Activated naive CD8-positive, alpha-beta T cell (primary cell): ENCODE results near the gene RPS29.
A peak's percentile ranks its signal among the peaks of the same experiment; 100 is the strongest.
"Not testable (repeated sequence)": the region's sequence is repeated elsewhere in the genome, so short reads cannot be mapped to it uniquely, and the experiment has no call there.

Experiments used
- H3K27ac Mint-ChIP-seq: one replicate; pipeline ENCODE4 v1.8.0; 2021; ENCODE audit warnings: mixed read lengths
- H3K27me3 Mint-ChIP-seq: one replicate; pipeline ENCODE4 v1.8.0; 2021; ENCODE audit warnings: mixed read lengths
- H3K36me3 Mint-ChIP-seq: one replicate; pipeline ENCODE4 v1.8.0; 2021; ENCODE audit warnings: mixed read lengths
- H3K4me1 Mint-ChIP-seq: one replicate; pipeline ENCODE4 v1.8.0; 2021; ENCODE audit warnings: low read depth, mixed read lengths
- H3K4me3 Mint-ChIP-seq: one replicate; pipeline ENCODE4 v1.8.0; 2021; ENCODE audit warnings: mild to moderate bottlenecking, mixed read lengths
- H3K9me3 Mint-ChIP-seq: one replicate; pipeline ENCODE4 v1.8.0; 2021; ENCODE audit warnings: low read depth, mixed read lengths

RPS29 gene

DNA sequence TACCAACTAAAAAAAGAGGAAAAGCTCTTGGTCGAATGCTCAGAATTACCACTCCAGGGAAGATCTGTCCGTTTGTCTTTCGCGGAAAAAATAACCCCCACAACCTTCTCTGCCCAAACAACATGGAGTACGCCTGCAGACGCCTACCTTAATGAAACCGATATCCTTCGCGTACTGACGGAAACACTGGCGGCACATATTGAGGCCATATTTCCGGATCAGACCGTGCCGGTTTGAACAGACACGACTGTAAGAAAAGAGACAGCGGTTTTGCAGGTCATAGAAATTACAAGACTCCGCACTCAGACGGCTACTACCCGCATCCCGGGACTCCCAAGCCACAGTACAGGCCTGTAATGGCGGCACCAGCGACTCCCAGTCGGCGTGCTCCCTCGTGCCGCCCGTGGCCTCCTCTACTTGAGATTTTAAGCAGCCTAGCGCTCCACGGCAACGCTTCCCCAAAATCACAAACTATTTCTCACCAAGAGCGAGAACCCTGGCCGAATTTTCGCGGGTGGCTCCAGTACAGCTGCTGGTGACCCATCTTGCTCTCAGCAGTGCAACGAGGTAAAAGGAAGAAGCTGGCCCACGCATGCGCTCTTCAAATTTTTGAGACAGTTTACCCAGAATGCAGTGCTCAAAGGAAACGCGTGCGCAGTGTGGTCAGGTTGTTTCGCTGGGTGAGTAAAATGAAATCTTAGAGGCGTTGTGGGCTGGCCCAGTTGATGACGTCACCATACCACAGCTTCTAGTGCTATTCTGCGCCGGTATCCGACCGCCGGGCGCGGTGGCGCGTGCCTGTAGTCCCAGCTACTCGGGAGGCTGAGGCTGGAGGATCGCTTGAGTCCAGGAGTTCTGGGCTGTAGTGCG, at the start of gene RPS29:
Gene RPS29, minus strand, starts transcription at position 578 of the 870 bp plus-strand sequence. Its CDS starts 34 bp downstream, at position 544.
- Mint-ChIP-seq H3K36me3 (peaks cover 30% of the 10 kb centered on the region), H3K4me1 (peaks cover 36% of the 10 kb centered on the region), H3K4me3 (peak within 1 kb of the TSS; percentile 96), H3K27ac (peak within 1 kb of the TSS; percentile 97), H3K9me3 (no peaks in the 10 kb centered on the region), H3K27me3 (no peaks in the 10 kb centered on the region)

GRCh38 chr14:49634547-49635334, 48.6 kb upstream of the RPS29 start, which contains the start of gene DNAAF2:
Gene DNAAF2, minus strand, starts transcription at chr14:49635244. Its CDS starts 95 bp downstream, at chr14:49635149.
- Mint-ChIP-seq H3K9me3 (no peaks in the 10 kb centered on the region), H3K27ac (peak within 1 kb of the TSS; percentile 97), H3K36me3 (peaks cover 9% of the 10 kb centered on the region), H3K27me3 (no peaks in the 10 kb centered on the region), H3K4me1 (peaks cover 50% of the 10 kb centered on the region), H3K4me3 (peak within 1 kb of the TSS; percentile 98)

GRCh38 chr14:49633640-49634546, 47.7 kb upstream of the RPS29 start:
- H3K36me3 Mint-ChIP-seq, result peaks cover 9% of the 10 kb centered on the region
- H3K4me3 Mint-ChIP-seq, result peak overlapping the region; percentile 98
- H3K27me3 Mint-ChIP-seq, result no peaks in the 10 kb centered on the region
- peak overlapping the region; percentile 95 for H3K27ac Mint-ChIP-seq
- no peaks in the 10 kb centered on the region for H3K9me3 Mint-ChIP-seq
- peaks cover 49% of the 10 kb centered on the region for H3K4me1 Mint-ChIP-seq

DNA sequence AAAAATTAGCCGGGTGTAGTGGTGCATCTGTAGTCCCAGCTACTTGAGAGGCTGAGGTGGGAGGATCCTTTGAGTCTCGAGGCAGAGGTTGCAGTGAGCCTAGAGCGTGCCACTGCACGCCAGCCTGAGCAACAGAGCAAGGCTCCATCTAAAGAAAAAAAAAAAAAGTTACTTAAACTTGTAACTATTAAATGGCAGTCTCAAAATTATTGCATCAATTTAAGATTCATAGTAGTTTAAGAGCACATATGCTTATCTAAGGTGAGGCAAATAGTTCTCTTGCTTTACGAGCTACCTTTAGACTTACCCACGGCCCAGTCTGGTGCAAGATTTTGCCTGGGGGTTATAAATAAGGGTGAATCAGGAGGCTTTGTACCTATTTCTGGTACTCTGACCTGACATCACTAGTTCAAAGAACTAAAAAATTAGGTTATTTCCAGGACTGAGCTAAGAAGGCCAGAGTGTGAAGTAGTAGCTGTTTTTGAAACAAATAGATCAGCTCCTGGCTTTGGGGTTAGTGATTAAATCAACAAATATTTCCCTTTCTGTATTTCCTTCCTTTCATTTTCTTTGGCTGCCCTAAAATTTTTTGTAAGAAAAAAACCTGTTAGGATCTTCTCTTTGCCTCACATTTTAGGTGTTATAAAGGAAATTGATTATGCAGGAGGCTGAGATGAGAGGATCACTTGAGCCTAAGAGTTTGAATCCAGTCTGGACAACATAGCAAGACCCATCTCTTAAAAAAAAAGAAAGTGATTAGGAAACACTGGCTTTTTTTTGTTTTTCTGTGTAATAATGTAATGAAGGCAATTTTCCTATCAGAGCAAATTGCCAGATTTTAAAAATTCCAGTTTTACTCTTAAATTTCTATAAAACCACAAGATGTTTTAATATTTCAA, 38.0 kb upstream of the RPS29 start:
- H3K4me1 Mint-ChIP-seq, result peaks cover 59% of the 10 kb centered on the region
- no peaks in the 10 kb centered on the region for H3K27me3 Mint-ChIP-seq
- peaks cover 3% of the 10 kb centered on the region for H3K36me3 Mint-ChIP-seq
- H3K27ac Mint-ChIP-seq, result peak overlapping the region; percentile 75
- H3K9me3 Mint-ChIP-seq, result no peaks in the 10 kb centered on the region
- H3K4me3 Mint-ChIP-seq, result peak overlapping the region; percentile 97

DNA sequence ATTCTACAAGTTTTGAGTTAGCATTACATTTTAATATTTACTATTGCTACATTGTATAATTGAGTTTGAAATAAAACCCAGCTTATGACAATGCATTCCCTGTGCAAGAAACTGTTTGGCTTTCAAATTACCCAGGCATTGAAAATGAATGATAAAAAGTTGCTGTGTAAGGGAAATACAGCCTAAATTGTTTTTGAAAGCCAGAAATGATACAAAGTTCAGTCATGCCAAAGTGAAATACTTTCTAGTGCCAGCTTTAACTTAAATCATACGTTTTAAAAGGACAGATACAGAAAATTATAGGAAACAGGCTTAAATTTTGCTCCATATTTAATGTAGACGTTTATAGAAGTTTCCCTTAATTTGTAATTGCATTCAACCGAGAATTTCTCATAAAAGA, 37.2 kb upstream of the RPS29 start:
- Mint-ChIP-seq H3K4me3 (peak overlapping the region; percentile 97), H3K4me1 (peaks cover 60% of the 10 kb centered on the region), H3K36me3 (peaks cover 9% of the 10 kb centered on the region), H3K27ac (peak overlapping the region; percentile 75), H3K27me3 (no peaks in the 10 kb centered on the region), H3K9me3 (no peaks in the 10 kb centered on the region)

- H3K4me3 Mint-ChIP-seq, result peak overlapping the region; percentile 97
- H3K27ac Mint-ChIP-seq, result peak overlapping the region; percentile 84
- H3K27me3 Mint-ChIP-seq, result no peaks in the 10 kb centered on the region
- H3K36me3 Mint-ChIP-seq, result peaks cover 16% of the 10 kb centered on the region
- no peaks in the 10 kb centered on the region for H3K9me3 Mint-ChIP-seq
- H3K4me1 Mint-ChIP-seq, result peaks cover 65% of the 10 kb centered on the region
Measured at GRCh38 chr14:49622022-49622607, 35.9 kb upstream of the RPS29 start.

GRCh38 chr14:49621114-49621881, 35.1 kb upstream of the RPS29 start:
- Mint-ChIP-seq H3K36me3 (peaks cover 14% of the 10 kb centered on the region), H3K4me1 (peaks cover 66% of the 10 kb centered on the region), H3K4me3 (peak overlapping the region; percentile 97), H3K9me3 (no peaks in the 10 kb centered on the region), H3K27me3 (no peaks in the 10 kb centered on the region), H3K27ac (peak overlapping the region; percentile 84)

GRCh38 chr14:49620182-49621113, 34.3 kb upstream of the RPS29 start, which contains the start of the genes MGAT2 and RPL36AL:
Gene MGAT2, plus strand, starts transcription at chr14:49620799. Its CDS starts 470 bp downstream, at chr14:49621269.
Gene RPL36AL, minus strand, starts transcription at chr14:49620626. Its CDS starts 1,522 bp downstream, at chr14:49619104.
- H3K27me3 Mint-ChIP-seq, result no peaks in the 10 kb centered on the region
- no peaks in the 10 kb centered on the region for H3K9me3 Mint-ChIP-seq
- peak within 1 kb of the TSS; percentile 98 for H3K27ac Mint-ChIP-seq
- peaks cover 14% of the 10 kb centered on the region for H3K36me3 Mint-ChIP-seq
- peak within 1 kb of the TSS; percentile 97 for H3K4me3 Mint-ChIP-seq
- peaks cover 62% of the 10 kb centered on the region for H3K4me1 Mint-ChIP-seq

GRCh38 chr14:49619730-49620129, 33.5 kb upstream of the RPS29 start:
- Mint-ChIP-seq H3K27ac (peak overlapping the region; percentile 98), H3K4me1 (peaks cover 58% of the 10 kb centered on the region), H3K4me3 (peak overlapping the region; percentile 97), H3K9me3 (no peaks in the 10 kb centered on the region), H3K36me3 (peaks cover 14% of the 10 kb centered on the region), H3K27me3 (no peaks in the 10 kb centered on the region)

DNA sequence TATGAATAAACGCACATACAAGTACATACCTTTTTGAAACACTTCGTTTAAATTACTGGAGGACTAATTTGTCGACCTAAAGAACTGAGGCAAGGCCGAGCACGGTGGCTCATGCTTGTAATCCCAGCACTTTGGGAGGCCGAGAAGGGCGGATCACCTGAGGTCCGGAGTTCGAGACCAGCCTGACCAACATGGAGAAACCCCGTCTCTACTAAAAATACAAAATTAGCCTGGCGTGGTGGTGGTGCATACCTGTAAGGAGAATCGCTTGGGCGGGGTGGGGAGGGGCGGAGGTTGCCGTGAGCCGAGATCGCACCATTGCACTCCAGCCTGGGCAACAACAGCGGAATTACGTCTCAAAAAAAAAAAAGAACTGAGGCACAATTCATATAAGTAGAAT, 33.1 kb upstream of the RPS29 start:
- Mint-ChIP-seq H3K27ac (peak overlapping the region; percentile 98), H3K36me3 (peaks cover 15% of the 10 kb centered on the region), H3K4me1 (peaks cover 56% of the 10 kb centered on the region), H3K4me3 (peak overlapping the region; percentile 97)
- not testable (repeated sequence) for H3K9me3 Mint-ChIP-seq, H3K27me3 Mint-ChIP-seq

DNA sequence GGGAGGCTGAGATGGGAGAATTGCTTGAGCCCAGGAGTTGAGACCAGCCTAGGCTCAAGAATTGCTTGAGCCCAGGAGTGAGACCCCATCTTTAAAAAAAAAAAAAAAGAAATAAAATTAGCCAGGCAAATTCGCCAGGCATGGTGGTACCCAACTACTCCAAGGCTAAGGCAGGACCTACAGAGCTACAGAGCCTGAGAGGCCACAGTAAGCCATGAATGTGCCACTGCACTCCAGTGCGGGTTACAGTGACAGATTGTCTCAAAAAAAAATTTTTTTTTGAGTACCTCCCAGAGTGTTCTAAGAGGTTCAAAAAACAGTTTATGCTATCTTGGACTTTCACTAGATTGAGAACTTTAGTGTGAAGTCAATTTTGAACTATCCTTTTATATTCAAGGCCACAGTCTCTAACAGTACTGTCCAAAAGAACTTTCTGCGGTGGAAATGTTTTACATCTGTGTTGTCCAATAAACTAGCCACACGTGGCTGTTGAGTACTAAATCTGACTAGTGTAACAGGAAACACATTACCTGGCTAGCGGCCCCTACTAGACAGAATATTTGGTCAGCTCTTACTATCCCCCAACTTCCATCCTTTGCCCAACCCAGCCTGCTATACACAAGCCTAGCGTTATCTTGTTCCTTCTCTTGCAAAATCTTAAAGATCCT, 31.8 kb upstream of the RPS29 start:
- Mint-ChIP-seq H3K27ac (peak overlapping the region; percentile 47), H3K27me3 (no peaks in the 10 kb centered on the region), H3K4me3 (peak overlapping the region; percentile 97), H3K4me1 (peaks cover 43% of the 10 kb centered on the region), H3K9me3 (no peaks in the 10 kb centered on the region), H3K36me3 (peaks cover 16% of the 10 kb centered on the region)
